ENCODE data around the gene DNAJB1.
"Not testable (repeated sequence)": the region's sequence is repeated elsewhere in the genome, so short reads cannot be mapped to it uniquely, and the experiment has no call there.

The DNAJB1 gene

DNA sequence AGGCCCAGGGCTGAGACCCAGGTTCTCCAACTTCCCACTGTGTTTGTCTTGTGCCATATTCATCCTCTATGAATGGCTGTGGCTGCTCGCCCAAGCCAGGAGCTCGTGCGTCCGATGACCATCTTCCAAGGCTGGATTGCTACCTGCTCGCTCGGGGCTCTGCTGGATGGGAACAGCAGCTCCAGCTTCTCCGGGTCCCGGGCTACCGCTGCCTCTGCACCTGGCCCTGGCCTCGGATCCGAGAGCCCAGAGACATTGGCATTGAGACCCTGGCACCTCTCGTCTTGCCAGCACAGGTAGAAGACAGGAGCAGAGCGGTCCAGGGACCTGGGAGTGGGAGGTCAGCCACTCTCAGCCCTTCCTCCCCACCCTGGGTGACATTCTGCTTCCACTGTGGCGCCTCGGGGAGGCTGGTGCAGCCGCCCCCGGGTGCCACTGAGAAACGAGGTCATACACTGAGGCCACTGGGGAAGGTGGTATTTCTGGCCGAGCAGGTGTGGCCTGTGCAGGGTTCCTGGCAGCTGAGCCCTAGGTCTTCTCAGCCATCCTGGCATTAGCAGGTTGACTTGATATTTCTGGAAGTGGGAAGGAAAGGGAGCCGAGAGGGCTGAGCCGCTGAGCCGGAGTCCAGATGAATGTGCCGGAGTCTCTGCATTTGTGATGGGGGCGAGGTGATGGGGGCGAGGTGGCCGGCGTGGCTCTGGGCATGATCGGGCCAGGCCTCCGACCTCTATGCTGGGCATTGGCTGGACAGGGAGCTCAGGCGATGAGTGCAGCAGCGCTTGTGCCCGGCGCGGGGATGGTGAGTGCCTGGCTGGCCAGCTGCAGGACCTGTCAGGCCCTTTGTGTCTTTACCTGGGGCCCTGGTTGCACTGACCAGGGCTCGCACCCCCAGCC is 35.1 kb upstream of the DNAJB1 start:
- DNase-seq, result no peak

DNA sequence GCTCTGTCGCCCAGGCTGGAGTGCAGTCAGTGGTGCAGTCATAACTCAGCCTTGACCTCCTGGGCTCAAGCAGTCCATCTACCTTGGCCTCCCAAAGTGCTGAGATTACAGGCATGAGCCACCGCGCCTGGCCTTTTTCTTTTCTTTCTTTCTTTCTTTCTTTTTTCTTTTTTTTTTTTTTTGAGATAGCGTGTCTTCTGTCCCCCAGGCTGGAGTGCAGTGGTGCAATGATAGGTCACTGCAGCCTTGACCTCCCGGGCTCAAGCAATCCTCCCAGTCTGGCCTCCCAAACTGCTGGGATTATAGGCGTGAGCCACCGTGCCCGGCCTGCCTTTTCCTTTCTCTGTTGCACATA is 33.8 kb upstream of the DNAJB1 start:
- DNase-seq, result not testable (repeated sequence)

DNA sequence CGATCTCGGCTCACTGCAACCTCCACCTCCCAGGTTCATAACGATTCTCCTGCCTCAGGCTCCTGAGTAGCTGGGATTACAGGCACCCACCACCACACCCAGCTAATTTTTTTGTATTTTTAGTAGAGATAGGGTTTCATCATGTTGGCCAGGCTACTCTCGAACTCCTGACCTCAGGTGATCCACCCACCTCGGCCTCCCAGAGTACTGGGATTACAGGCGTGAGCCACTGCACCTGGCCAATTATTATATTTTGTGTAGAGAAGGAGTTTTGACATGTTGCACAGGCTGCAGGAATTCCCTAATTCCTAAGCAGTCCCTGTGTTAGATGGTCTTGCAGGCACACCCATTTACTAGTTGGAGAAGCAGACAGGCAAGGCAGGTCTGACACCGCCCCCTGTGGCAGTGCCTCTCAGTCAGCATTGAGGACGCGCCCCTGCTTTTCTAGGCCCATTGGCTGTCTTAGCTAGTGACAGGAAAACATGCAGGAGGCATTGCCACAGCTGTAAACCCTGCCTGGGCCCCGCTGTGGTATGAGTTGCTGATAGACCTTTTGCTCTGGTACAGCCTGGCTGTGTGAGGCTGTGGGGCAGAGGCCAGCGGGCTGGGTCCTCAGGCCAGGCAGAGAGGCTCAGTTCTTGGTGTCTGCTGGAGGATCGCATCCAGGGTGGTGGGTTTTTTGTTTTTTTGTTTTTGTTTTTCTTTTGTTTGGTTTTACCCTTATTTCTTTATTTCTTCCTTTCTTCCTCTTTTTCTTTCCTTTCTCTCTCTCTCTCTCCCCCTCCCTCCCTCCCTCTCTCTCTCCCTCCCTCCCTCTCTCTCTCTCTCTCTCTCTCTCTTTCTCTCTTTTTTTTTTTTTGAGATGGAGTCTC is 33.2 kb upstream of the DNAJB1 start:
- peak; percentile 63 for DNase-seq

DNA sequence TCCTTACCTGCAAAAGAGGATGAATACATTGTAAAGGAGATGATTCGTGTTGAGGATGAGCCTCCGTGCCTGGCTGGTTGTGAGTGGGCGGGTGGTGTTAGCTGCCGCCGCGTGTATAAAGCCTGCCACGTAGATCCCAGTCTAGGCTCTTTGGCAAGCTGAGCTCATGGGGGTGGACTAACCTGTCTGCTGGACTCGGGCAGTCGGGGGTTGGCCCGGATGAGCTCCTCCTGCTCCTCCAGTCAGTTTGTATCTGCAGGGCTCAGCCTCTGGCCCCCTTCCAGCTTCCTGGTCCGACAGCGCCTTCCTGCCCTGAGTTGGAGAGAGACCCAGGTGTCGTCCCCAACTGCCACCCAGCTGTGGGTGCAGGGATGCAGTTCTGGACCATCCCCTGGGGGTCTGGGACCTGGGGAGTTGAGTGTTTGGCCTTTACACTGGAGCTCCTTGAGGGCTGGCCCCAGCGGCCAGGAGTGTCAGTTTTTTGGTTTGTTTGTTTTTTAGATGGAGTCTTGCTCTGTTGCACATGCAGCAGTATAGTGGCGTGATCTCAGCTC is 32.1 kb upstream of the DNAJB1 start:
- DNase-seq, result no peak

DNA sequence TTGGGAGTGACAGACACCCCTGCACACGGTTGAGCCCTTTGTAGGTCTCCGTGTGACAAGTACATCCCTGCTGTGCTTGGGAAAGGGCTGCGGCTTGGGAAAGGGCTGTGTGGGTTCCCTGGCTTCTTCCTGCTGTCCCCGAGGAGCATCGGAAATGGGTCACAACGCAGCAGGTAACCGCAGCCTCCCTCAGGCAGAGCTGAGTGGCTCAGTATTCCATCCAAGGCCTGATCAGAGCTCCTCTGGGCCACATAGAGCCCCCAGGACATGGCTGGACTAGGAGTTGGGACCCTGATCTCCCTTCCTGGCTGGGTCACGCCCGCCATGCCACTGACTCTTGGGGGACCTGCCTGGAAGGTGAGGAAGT is 27.5 kb upstream of the DNAJB1 start:
- DNase-seq, result no peak

GRCh38 chr19:14544977-14545715 is 26.9 kb upstream of the DNAJB1 start:
- DNase-seq, result no peak

- no peak for DNase-seq
These were observed 25.9 kb upstream of the DNAJB1 start for GRCh38 chr19:14544047-14544446.

DNA sequence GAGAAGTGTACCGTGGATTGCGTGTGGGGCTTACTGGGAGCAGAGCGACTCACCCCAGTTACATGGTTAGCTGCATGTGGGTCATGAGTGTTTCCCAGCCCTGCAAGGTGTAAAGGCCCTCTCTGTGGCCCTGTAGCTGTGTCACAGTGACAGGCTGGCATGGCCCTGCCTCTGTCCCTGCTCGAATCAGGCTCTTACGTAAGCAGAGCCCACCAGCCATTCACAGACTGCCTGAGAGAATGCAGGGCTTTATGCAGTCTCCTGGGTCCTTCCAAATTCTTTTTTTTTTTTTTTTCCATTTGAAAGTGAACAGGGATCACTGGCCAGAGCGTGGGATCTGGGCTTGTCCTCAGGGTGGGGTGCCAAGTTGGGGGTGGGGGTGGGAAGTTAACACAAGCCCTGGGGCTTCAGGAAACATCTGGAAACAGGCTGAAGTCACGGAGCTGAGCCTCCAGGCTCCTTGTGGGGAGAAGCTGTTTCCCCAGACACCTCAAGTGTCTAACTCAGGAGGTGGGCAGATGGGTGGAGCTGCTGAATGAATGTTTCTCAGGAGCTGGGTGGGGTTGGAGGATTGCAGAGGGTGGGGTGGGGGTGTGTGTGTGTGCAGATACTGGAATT is 24.6 kb upstream of the DNAJB1 start:
- DNase-seq, result no peak

GRCh38 chr19:14541979-14542378 is 23.8 kb upstream of the DNAJB1 start:
- DNase-seq, result not testable (repeated sequence)

DNA sequence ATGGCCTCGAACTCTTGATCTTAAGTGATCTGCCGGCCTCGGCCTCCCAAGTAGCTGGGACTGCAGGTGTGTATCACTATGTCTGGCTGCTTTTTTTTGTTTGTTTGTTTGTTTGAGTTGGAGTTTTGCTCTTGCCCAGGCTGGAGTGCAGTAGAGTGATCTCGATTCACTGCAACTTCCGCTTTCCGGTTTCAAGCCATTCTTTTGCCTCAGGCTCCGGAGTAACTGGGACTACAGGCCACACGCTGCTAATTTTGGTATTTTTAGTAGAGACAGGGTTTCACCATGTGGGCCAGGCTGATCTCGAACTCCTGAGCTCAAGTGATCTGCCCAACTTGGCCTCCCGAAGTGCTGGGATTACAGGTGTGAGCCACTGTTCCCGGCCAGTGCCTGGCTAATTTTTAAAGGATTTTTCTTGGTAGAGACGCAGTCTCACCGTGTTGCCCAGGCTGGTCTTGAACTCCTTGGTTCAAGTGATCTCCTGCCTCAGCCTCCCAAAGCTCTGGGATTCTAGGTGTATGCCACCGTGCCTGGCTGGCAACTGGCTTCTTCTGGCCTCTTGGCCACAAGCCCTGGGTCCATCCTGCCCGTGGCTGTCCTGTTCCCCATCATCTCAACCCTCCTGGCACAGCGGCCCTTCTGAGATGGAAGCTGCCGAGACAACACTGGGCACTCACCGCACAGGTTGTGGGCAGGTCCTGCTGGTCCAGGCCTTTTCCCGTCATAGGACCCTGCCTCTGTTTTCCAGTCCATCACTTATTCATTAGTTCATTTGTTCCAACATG is 22.7 kb upstream of the DNAJB1 start:
- no peak for DNase-seq

DNA sequence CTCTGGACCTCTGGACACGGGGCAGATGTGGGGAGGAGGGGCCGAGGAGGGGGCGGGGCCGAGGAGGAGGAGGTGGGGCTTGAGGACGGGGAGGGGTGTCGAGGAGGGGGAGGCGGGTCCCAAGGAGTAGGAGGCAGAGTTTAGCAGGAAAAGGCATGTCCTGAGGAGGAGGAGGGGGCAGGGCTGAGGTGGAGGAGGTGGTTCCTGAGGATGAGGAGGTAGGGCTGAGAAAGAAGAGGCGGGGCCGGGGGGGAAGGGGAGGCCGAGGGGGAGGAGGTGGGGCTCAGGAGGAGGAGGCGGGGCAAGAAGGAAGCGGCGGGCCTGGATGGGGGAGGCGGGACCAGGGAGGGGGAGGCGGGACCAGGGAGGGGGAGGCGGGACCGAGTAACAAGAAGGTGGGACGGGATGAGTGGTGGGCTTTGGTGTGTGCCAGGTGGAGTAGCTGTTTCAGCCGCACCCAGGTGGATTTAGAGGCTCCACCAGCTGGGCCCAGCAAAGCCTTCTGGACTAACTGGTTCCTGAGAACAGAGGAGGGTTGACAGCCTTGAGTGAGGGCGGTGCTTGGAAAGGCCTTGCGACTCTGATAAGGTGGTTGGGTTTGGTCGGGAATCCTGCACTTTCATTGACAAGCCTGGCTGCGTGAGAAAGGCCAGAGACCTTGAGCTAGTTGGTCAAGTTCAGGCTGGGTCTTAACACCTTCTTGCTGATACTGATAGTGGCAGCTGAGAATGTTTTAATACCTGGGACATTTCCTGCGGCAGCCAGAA is 18.9 kb upstream of the DNAJB1 start:
- peak; percentile 68 for DNase-seq

- peak; percentile 62 for DNase-seq
These were observed 15.3 kb upstream of the DNAJB1 start for GRCh38 chr19:14533450-14533849.

DNA sequence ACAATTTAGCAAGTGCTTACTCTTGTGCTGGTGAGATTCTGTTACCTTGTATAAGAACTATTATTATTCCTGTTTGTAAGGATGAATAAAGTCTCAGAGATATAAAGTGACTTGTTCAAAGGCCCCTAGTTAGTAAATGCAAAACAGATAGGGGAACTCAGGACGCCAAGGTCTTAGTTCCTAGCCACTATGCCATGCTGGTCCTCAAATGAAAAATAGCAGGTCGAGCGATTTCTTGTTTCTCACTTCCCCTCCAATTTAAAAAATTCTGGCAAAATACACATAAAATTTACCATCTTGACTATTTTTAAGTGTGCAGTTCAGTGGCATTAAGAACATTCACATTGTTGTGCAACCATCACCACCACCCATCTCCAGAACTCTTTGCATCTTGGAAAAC is 12.3 kb upstream of the DNAJB1 start:
- no peak for DNase-seq

DNA sequence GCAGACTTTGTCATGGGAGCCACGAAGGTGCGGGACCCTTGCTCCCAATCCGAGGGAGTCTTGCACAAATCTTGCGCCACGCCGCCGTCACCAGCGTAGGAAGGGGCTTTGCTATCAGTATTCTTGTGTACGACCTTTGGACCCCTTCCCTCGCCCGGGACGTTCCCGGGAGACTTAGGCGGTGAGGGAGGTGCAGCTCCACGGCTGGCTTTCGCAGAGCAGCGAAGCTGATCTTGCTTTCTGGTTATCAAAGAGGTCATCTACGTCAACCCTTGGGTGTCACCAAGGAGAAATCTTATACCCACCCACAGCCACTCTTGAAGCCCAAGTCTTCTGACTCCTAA is 11.8 kb upstream of the DNAJB1 start:
- DNase-seq, result no peak

DNA sequence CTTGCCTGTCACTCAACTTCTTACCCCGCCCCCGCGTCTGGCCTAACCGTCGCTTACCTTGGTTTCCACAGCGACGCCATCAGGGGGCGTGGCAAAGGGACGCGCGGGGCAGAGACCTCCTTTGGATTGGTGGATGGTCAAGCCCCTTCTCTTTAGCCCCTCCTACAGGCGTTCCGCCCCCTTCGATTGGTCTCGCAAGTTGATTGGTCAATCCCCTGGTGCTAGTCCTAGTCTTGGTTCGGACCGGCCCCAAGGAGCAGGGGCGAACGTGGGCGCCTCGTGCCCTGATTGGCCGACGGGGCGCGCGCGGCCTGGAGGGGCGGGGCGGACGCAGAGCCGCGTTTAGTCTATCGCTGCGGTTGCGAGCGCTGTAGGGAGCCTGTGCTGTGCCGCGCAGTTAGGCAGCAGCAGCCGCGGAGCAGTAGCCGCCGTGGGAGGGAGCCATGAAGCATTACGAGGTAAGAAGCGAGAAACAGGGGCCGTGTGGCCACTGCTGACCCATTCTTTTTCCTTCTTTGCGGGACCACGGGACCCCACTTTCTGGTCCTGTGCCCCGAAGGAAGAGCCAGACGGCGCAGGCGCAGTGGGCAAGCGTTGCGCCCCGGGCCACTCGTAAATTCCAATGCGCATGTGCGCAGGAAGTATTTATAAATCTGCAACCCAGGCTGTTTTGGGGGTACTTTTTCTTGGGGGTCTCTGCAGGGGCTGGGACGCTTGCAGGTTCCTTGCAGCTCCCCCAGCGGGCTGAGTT is 11.2 kb upstream of the DNAJB1 start, which contains the start of gene TECR:
TECR (plus strand) TSS at position 341 of the 751 bp plus-strand sequence; CDS start at position 444, 103 bp downstream.
- DNase-seq, result peak; percentile 100

- no peak for DNase-seq
These were observed 10.4 kb upstream of the DNAJB1 start for GRCh38 chr19:14528419-14529253.

DNA sequence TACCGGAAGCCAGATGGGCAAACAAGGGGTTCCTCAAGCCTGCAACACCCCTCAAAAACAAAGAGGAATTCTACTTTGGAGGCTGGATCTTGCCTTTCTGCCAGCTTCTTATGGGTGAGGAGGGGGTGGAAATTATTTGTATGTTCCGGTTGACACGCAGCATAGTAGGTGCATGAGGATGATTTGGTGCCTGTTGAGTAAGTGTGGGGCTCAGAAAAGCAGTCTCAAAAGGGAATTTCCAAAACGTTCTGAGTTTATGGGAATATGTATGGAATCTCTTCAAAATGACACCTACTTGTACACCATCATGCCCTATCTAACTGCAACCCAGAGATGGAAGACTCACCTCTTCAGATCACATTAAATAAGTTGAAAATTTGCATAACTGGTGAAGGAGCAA is 8.2 kb upstream of the DNAJB1 start:
- DNase-seq, result no peak

GRCh38 chr19:14525729-14526128 is 7.5 kb upstream of the DNAJB1 start:
- DNase-seq, result no peak

DNA sequence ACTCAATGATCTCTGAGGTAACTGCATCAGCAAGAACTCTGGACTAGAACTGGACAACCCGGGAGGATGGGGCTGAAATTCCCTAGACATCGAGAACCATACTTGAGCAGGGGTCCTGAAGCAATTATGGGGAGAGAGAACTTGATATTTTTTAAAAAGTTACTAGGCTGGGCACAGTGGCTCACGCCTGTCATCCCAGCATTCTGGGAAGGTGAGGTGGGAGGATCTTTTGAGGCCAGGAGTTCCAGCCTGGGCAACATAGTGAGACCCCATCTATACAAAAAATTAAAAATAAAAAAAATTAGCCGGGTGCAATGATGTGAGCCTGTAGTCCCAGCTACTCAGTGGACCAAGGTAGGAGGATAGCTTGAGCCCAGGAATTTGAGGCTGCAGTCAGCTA is 2.3 kb upstream of the DNAJB1 start:
- DNase-seq, result no peak
